Measurements from ENCODE around the gene SKIC3.

GRCh38 chr5:95600557-95600956 lies 45.8 kb upstream of the SKIC3 start:
- TF ChIP-seq POLR2A (IDR thresholded peaks at IDR 0.05) (no peak), CTCF (IDR thresholded peaks at IDR 0.05) (no peak), POLR2AphosphoS5 (IDR thresholded peaks at IDR 0.05) (no peak)

Data from stomach (tissue), 4 donors.